GM18907 (cell line): ENCODE measurements around the gene STX5.
"Not testable (repeated sequence)": the region's sequence is repeated elsewhere in the genome, so short reads cannot be mapped to it uniquely, and the experiment has no call there.

ENCODE experiments used
- ATAC-seq: cut with Tn5 transposase; IDR thresholded peaks from one replicate; pipeline ENCODE4 v1.9.1; 2021; ENCODE audit warnings: mild to moderate bottlenecking, moderate library complexity; ENCODE audit not compliant: unreplicated experiment

Gene STX5, protein sequence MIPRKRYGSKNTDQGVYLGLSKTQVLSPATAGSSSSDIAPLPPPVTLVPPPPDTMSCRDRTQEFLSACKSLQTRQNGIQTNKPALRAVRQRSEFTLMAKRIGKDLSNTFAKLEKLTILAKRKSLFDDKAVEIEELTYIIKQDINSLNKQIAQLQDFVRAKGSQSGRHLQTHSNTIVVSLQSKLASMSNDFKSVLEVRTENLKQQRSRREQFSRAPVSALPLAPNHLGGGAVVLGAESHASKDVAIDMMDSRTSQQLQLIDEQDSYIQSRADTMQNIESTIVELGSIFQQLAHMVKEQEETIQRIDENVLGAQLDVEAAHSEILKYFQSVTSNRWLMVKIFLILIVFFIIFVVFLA

GRCh38 chr11:62831520-62832335 is at the start of gene STX5:
Gene STX5 (minus strand): TSS chr11:62832051. CDS start chr11:62831243, 808 bp downstream.
- ATAC-seq, result peak; percentile 80

- peak; percentile 76 for ATAC-seq
These were observed 49.1 kb upstream of the STX5 start, which contains the start of gene SLC3A2 for GRCh38 chr11:62880803-62881578. Gene SLC3A2 (plus strand): TSS chr11:62880896. CDS start chr11:62881024, 128 bp downstream.

DNA sequence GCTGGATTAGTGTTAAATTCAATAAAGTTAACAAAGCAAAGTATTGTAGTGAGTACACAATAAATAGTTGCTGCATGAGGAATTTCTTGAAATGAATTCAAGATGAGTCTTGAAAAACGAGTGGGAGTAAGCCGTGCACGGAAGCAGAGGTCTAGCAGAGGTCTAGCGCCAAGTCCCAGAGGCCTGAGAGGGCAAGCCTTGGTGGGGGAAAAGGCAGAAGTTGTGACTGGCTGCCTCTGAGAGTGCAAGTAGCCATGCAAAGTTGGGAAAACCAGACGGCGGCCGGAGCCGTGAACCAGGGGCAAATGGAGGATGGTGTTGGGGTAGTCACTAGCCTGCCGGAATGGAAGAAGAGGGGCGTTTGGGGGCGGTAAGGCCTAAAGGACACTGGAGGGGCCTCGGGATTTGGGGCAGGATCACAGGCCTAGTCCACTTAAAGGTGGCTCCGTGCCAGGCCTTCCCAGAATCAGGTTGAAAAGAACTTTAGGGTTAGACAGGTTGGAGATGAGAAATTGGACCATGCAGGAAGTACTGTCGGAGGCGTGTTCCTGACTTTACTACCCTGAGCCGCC is 48.5 kb upstream of the STX5 start:
- ATAC-seq, result peak; percentile 20

DNA sequence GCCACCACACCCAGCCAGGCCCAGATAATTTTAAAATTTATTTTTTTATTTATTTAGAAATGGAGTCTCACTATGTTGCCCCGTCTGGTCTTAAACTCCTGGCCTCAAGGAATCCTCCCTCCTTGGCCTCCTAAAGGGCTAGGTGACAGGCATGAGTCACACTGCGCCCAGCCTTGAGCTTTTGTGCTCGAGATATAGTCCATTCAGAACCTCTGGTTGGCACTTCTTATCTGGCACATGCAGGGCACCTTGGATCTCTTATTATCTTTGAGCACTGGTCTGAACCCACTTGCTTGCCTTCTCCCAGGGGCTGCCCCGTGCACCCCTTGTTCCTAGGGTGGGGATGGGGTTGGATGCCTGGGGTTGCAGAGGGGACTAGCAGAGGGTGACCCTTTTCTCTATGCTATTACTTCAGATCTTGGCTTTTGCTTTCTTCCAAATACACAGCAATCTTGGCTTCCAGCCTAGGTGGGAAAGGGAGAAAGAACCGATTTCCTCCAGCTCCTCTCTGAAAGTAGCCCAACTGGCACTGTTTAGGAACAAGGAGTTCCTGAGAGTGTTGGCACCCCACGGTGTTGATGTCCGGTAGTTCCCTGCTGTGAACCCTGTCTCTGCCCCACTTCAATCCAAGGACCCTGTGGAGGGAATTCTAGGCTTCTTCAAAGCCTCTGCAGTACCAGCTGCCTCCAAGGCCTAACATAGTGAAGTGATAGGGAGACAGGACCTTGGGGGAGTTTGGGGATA is 47.6 kb upstream of the STX5 start:
- no peak for ATAC-seq

DNA sequence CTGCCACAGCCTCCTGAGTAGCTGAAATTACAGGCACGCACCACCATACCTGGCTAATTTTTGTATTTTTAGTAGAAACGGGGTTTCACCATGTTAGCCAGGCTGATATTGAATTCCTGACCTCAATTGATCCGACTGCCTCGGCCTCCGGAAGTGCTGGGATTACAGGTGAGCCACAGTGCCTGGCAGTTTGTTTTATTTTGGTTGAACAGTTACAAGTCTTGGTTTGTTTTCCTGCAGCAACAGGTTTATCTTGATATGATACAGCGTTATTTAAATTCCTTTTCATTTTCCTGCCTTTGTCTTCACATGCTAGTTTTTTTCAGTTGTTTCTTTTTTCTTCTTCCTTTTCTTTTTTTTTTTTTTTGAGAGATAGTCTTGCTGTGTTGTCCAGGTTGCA is 44.9 kb upstream of the STX5 start:
- no peak for ATAC-seq

- ATAC-seq, result no peak
These were observed 44.0 kb upstream of the STX5 start for GRCh38 chr11:62875698-62876478.

GRCh38 chr11:62874851-62875250 is 43.0 kb upstream of the STX5 start:
- ATAC-seq, result no peak

DNA sequence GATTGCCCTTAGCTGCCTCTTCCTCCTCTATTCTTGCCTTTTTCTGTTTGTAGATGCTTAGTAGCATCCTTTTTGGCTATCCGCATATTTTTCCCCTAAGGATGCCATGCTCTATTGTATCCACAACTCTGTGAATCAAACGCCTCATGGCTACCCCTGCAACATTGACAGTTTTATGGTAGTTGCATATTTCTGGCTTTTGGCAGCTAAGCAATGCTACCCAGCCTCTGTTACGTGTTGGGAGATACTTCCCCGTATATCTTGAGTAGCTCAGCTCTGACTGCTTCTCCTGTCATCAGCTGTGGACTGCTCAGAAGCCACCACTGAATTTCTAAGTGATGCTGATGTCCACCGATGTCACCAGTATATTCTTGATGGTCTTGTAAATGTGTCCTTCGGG is 33.8 kb upstream of the STX5 start:
- ATAC-seq, result no peak

GRCh38 chr11:62863687-62864335 is 32.0 kb upstream of the STX5 start:
- ATAC-seq, result no peak

DNA sequence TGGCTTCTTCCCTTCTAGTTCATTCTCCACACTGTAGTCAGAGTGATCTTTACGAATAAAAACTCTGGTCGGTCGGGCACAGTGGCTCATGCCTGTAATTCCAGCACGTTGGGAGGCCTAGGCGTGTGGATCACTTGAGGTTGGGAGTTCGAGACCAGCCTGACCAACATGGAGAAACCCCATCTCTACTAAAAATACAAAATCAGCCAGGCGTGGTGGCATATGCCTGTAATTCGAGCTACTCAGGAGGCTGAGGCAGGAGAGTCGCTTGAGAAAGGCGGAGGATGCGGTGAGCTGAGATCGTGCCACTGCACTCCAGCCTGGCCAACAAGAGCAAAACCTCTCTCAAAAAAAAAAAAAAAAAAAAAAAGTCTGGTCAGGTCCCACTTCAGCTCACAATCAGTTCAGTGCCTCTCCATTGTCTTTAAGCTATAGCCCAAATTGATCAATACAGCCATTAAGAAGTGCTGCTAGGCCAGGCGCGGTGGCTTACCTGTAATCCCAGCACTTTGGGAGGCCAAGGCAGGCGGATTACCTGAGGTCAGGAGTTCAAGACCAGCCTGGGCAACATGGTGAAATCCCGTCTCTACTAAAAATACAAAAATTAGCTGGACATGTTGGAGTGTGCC is 29.8 kb upstream of the STX5 start:
- ATAC-seq, result not testable (repeated sequence)

DNA sequence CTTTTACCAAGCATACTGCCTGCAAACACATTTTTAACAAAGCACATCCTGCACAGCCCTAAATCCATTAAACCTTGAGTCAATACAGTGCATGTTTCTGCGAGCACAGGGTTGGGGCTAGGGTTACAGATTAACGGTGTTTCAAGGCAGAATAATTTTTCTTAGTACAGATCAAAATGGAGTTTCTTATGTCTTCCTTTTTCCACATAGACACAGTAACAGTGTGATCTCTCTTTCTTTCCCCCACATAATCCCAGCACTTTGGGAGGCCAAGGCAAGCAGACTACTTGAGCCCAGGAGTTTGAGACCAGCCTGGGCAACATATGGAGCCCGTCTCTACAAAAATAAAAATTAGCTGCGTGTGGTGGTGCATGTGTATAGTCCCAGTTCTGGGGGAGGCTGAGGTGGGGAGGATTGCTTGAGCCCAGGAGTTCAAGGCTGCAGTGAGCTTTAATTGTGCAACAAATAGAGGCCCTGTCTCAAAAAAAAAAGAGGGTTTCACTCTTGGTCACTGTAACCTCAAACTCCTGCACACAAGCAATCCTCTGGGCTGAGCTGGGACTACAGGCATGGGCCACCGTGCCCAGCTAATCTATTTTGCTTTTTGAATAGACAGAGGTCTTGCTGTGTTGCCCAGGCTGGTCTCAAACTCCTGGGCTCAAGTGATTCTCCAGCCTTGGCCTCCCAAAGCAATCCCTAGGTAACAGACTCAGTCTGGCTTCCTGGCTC is 29.1 kb upstream of the STX5 start:
- no peak for ATAC-seq

DNA sequence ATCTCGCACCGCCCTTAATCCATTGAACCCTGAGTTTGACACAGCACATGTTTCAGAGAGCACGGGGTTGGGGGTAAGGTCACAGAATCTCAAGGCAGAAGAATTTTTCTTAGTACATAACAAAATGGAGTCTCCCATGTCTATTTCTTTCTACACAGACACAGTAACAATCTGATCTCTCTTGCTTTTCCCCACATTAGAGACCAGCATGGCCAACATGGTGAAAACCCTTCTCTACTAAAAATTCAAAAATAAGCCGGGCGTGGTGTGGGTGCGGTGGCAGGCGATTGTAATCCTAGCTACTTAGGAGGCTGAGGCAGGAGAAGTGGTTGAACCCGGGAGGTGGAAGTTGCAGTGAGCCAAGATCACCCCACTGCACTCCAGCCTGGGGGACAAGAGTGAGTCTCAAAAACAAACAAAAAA is 27.4 kb upstream of the STX5 start:
- not testable (repeated sequence) for ATAC-seq

GRCh38 chr11:62858201-62858600 is 26.4 kb upstream of the STX5 start:
- ATAC-seq, result no peak

GRCh38 chr11:62857541-62857982 is 25.7 kb upstream of the STX5 start:
- ATAC-seq, result no peak

DNA sequence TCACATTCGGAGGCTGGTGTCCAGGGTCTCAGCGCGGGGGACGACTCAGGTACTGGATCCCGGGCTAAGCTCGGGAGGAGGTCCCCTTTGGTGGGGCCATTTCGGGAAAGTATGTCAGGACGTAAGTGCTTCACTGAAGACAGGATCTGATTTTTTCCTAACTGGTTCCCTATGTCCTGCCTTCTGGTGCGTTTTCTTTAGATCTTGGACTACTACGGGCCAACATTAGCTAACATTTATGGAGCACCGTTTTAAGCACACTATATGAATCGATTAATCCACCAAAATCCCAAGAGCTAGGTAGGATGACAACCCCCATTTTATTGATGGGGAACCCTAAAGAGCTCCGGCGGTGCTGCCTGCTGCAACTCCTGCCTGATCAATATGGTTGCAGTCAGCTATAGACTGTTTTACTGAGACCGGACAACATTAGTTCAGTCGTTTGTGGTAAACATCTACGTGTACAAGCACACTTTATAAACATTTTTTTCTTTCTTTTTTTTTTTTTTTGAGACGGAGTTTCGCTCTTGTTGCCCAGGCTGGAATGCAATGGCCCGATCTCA is 24.6 kb upstream of the STX5 start:
- ATAC-seq, result peak; percentile 20

DNA sequence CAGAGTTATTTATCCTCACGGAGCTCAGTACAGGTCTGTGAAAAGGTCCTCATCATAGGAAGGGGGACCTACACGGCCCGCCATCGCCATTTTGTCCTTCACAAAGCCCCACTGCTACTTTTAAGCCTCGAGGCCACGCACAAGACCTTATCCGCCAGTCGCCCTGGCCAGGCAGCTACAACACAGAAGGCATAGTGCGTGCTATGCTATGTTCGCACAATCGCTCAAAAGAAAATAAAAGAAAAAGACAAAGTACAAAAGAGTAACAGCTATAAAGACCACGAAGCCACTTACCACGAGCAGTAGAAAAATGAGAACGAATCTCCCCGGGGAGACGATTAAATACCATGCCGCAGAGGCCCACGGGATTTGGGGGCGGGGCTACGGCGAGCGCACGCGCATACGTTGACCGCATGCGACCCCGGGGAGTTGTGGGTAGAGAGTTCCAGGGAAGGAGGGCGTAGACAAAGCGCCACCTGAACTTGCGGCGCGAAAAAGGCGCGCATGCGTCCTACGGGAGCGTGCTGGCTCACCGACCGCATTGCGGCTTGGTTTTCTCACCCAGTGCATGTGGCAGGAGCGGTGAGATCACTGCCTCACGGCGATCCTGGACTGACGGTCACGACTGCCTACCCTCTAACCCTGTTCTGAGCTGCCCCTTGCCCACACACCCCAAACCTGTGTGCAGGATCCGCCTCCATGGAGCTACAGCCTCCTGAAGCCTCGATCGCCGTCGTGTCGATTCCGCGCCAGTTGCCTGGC is 23.9 kb upstream of the STX5 start:
- ATAC-seq, result peak; percentile 81
